Keratinocyte (primary cell): ENCODE data around the gene ZNF275. TPM values are rescaled to one million over a fixed set of nuclear protein-coding genes. Genes with fewer than 3 reads are reported as not detected.

Experiments used
- DNase-seq: peaks from one replicate; pipeline ENCODE4 v3.0.0-alpha.2; 2011; ENCODE audit warnings: low read depth, missing footprints, low spot score
- FAIRE-seq: peaks from 2 replicates; lab custom pipeline; 2011; peaks lifted over from hg19 to GRCh38; lab: Jason Lieb, UNC
- H2AFZ ChIP-seq: 2 replicates; pipeline ENCODE4 v1.6.0; 2012; ENCODE audit warnings: low read length, control low read depth, inconsistent platforms; ENCODE audit not compliant: control insufficient read depth
- H3K27ac ChIP-seq: 2 replicates; pipeline ENCODE4 v1.5.1; 2011; ENCODE audit warnings: low read length; ENCODE audit not compliant: control insufficient read depth, insufficient read depth
- H3K27me3 ChIP-seq: 3 replicates; pipeline ENCODE4 v1.6.0; 2011; ENCODE audit warnings: low read length; ENCODE audit not compliant: control insufficient read depth, insufficient read depth; ENCODE audit errors: extremely low read depth
- H3K36me3 ChIP-seq, 2 experiments: 2 replicates in 1 of 2; 3 replicates in 1 of 2; pipeline ENCODE4 v1.5.1; 2011; ENCODE audit warnings: low read length in 2 of 2, mild to moderate bottlenecking in 1 of 2; ENCODE audit not compliant: control insufficient read depth in 2 of 2, insufficient read depth in 2 of 2; ENCODE audit errors: extremely low read depth in 1 of 2
- H3K4me1 ChIP-seq: 3 replicates; pipeline ENCODE4 v1.5.1; 2011; ENCODE audit warnings: low read length; ENCODE audit not compliant: control insufficient read depth, insufficient read depth; ENCODE audit errors: extremely low read depth
- H3K4me2 ChIP-seq: 3 replicates; pipeline ENCODE4 v1.6.0; 2011; ENCODE audit warnings: low read depth, low read length; ENCODE audit not compliant: control insufficient read depth, insufficient read depth; ENCODE audit errors: extremely low read depth
- H3K4me3 ChIP-seq, 3 experiments: fragments of 200-600 bp in 1 of 3; sonication (generic) in 1 of 3; 2 replicates in 2 of 3; 3 replicates in 1 of 3; pipeline ENCODE4 v1.5.1; 2011 to 2016; ENCODE audit warnings: low read length in 3 of 3, mild to moderate bottlenecking in 3 of 3, control low read depth in 2 of 3, inconsistent platforms in 1 of 3, low read depth in 1 of 3, mixed read lengths in 1 of 3, mixed run types in 1 of 3, moderate library complexity in 1 of 3; ENCODE audit not compliant: control insufficient read depth in 2 of 3, insufficient read depth in 2 of 3; ENCODE audit errors: extremely low read depth in 1 of 3
- H3K79me2 ChIP-seq: 2 replicates; pipeline ENCODE4 v1.6.0; 2012; ENCODE audit warnings: low read length; ENCODE audit not compliant: control insufficient read depth, insufficient read depth
- H3K9ac ChIP-seq: 3 replicates; pipeline ENCODE4 v1.6.0; 2011; ENCODE audit warnings: low read length; ENCODE audit not compliant: control insufficient read depth, insufficient read depth; ENCODE audit errors: extremely low read depth
- H3K9me1 ChIP-seq: 3 replicates; pipeline ENCODE4 v1.6.0; 2011; ENCODE audit warnings: low read length; ENCODE audit not compliant: control insufficient read depth, insufficient read depth; ENCODE audit errors: extremely low read depth
- H3K9me3 ChIP-seq: 2 replicates; pipeline ENCODE4 v1.5.1; 2012; ENCODE audit warnings: low read depth, low read length; ENCODE audit not compliant: control insufficient read depth
- H4K20me1 ChIP-seq: 3 replicates; pipeline ENCODE4 v1.6.0; 2011; ENCODE audit warnings: low read length; ENCODE audit not compliant: control insufficient read depth, insufficient read depth; ENCODE audit errors: extremely low read depth
- EZH2 ChIP-seq: IDR thresholded peaks from one replicate; pipeline ENCODE4 v1.6.1; 2012; ENCODE audit warnings: inconsistent platforms, mild to moderate bottlenecking, low read length, moderate library complexity
- dilution Hi-C: fragments of 300-500 bp; cut with MboI; formaldehyde crosslinking; loops from one replicate; pipeline ENCODE4 v1.7.0; 2020; ENCODE audit warnings: low sequenced_read_pairs; ENCODE audit not compliant: extremely low pct_ligation_motif_present
- polyA plus RNA-seq, 5 experiments: library from polyadenylated mRNA; depleted of rRNA in 3 of 5; stranded (reverse) in 3 of 5; stranded (forward) in 1 of 5; unstranded in 1 of 5; fragments of >200 nt; gene quantifications; 1 replicate in 1 of 5; 2 replicates in 3 of 5; 3 replicates in 1 of 5; pipeline versions ENCODE4 v1.2.1 to v1.2.3, GENCODE V29; 2011 to 2012; ENCODE audit warnings: missing spikeins in 2 of 5, low read depth in 1 of 5, low replicate concordance in 1 of 5
- TF ChIP-seq, protein P1 (sequence below), 3 experiments: IDR thresholded peaks in 1 of 3; conservative IDR thresholded peaks in 1 of 3; optimal IDR thresholded peaks in 1 of 3; 2 replicates in 2 of 3; 3 replicates in 1 of 3; pipeline versions ENCODE3 to v1.5.1; 2011; ENCODE audit warnings: low read length in 3 of 3, mild to moderate bottlenecking in 3 of 3, moderate library complexity in 2 of 3, control low read depth in 1 of 3, inconsistent platforms in 1 of 3; ENCODE audit not compliant: insufficient read depth in 2 of 3; ENCODE audit errors: extremely low read depth in 1 of 3

ZNF275 gene
- polyA plus RNA-seq, 1 donor (not counting 4 experiments of a cell fraction or from before 2014, with no cell fraction given), result 5.3 TPM

DNA sequence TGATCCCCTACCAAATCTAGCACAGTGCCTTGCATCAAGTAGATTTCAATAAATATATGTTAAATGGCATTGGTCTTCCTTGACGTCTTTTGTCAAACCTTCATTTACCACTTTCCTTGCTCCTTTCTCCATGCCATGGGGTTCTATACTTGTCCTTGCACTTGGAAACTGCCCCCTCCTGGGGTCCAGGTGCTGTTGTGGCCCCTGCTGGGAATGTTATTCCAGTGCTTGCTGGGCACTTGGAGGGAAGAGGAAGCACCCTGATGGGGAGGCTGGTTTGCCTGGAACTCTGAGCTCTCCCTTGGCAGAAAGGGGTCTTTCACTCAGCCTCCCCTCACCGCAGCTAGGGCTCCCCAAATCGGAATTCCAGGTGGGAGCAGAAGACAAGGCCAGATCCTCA is 18.9 kb downstream of the ZNF275 start:
- Histone ChIP-seq H3K79me2 (no peaks in the 10 kb centered on the region), H3K36me3 (peaks cover 0 to 3% of the 10 kb centered on the region in 2 experiments), H3K4me2 (no peak overlapping the region), H4K20me1 (no peaks in the 10 kb centered on the region), H3K9me1 (no peaks in the 10 kb centered on the region), H3K27ac (no peak overlapping the region), H3K9me3 (peaks cover 2% of the 10 kb centered on the region), H3K4me3 (no peak overlapping the region), H3K4me1 (no peaks in the 10 kb centered on the region), H3K27me3 (no peaks in the 10 kb centered on the region), H3K9ac (no peak overlapping the region), H2AFZ (no peak overlapping the region)
- FAIRE-seq, result no peak
- dilution Hi-C loops, result no loop called here
- no peak for DNase-seq
- TF ChIP-seq, protein P1, sequence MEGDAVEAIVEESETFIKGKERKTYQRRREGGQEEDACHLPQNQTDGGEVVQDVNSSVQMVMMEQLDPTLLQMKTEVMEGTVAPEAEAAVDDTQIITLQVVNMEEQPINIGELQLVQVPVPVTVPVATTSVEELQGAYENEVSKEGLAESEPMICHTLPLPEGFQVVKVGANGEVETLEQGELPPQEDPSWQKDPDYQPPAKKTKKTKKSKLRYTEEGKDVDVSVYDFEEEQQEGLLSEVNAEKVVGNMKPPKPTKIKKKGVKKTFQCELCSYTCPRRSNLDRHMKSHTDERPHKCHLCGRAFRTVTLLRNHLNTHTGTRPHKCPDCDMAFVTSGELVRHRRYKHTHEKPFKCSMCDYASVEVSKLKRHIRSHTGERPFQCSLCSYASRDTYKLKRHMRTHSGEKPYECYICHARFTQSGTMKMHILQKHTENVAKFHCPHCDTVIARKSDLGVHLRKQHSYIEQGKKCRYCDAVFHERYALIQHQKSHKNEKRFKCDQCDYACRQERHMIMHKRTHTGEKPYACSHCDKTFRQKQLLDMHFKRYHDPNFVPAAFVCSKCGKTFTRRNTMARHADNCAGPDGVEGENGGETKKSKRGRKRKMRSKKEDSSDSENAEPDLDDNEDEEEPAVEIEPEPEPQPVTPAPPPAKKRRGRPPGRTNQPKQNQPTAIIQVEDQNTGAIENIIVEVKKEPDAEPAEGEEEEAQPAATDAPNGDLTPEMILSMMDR (optimal IDR thresholded peaks at IDR 0.05 in 1 of 3, IDR thresholded peaks at IDR 0.05 in 1 of 3, conservative IDR thresholded peaks at IDR 0.05 in 1 of 3; ENCODE audit: extremely low read depth in 1 of 3, insufficient read depth in 2 of 3, low read length in 3 of 3), result no peak
- TF ChIP-seq EZH2, result no peak

DNA sequence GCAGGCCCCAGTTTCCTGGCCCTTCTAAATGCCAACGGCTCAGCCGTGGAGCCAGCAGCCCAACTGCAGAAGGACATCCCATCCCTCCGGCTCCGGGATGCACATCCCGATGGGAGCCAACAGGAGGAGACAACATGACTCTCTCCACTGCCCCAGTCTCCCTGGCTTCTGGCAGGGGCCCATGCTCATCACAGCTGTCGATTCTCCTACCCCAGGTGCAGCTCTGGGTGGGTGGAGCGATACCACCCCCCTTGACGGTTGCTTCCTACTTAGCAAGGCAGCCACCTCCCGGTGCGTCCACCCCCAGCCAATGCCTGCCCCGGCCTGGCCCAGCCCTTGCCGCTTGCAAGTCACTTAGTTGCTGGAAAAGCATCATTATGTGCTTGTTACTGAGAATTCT is 19.5 kb downstream of the ZNF275 start:
- FAIRE-seq (no peak), DNase-seq (no peak)
- peaks cover 2% of the 10 kb centered on the region for H3K9me3 ChIP-seq
- H3K4me2 ChIP-seq, result no peak overlapping the region
- no peak overlapping the region for H2AFZ ChIP-seq
- H3K27me3 ChIP-seq, result no peaks in the 10 kb centered on the region
- H4K20me1 ChIP-seq, result no peaks in the 10 kb centered on the region
- H3K79me2 ChIP-seq, result no peaks in the 10 kb centered on the region
- dilution Hi-C loops, result no loop called here
- no peak overlapping the region for H3K4me3 ChIP-seq
- no peaks in the 10 kb centered on the region for H3K4me1 ChIP-seq
- no peaks in the 10 kb centered on the region for H3K9me1 ChIP-seq
- no peak overlapping the region for H3K27ac ChIP-seq
- no peak overlapping the region for H3K9ac ChIP-seq
- no peak for TF ChIP-seq EZH2
- TF ChIP-seq, protein P1 (optimal IDR thresholded peaks at IDR 0.05 in 1 of 3, IDR thresholded peaks at IDR 0.05 in 1 of 3, conservative IDR thresholded peaks at IDR 0.05 in 1 of 3; ENCODE audit: extremely low read depth in 1 of 3, insufficient read depth in 2 of 3, low read length in 3 of 3), result no peak
- no peaks in the 10 kb centered on the region for H3K36me3 ChIP-seq
